CD4-positive, alpha-beta T cell treated with Interleukin-15 for 4 hours (primary cell): ENCODE measurements around the gene MAJIN.
A peak's percentile ranks its signal among the peaks of the same experiment; 100 is the strongest.
"Not testable (repeated sequence)": the region's sequence is repeated elsewhere in the genome, so short reads cannot be mapped to it uniquely, and the experiment has no call there.

Experiments
- DNase-seq: peaks from one replicate; pipeline ENCODE4 v3.0.0-alpha.2; 2020; ENCODE audit warnings: low spot score

Gene MAJIN, protein sequence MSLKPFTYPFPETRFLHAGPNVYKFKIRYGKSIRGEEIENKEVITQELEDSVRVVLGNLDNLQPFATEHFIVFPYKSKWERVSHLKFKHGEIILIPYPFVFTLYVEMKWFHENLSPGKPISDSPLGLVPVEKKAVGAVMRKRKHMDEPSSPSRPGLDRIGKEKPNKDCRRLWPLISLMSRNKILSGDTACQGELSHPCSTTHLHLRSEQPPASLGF

DNA sequence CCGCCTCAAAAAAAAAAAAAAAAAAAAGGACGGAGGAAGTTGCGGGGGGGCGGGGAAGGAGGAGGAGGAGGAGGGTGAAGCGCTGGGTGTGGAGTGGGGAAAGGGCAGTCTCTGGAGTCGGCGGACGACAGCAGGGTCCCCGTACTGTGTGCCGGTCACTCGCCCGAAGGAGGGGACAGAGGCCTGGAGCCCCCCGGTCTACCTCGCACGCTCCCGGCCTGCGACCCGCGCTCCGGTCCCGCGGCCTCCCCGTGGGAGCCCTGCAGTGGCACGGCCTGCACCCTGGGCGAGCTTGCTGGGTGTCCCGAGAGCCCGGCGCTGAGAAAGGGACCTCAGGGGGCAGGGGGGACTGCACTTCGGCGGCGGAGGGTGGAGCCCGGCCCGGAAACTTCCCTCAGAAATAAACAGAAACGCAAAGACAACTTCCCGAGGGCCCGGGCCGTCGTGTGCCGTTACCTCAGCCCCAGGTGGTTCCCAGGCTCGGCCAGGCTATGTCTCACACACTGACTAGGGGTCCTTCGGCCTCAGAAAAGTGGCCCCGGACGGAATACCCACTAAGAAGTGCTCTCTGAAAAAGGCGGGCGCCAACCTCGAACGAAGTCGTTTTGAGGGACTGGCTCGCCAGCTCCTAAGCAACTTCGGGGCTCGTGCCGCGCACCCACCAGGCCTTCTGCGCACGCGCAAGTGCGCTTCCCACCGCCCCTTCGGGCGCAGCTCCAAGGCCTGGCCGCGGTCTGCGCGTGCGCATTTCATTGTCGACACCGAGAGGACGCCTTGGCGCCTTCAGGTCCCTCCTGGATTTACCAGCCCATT, at the start of gene MAJIN:
MAJIN (minus strand) TSS at position 688 of the 813 bp plus-strand sequence. CDS start 12,703 bp downstream, outside the sequence.
- peak; percentile 90 for DNase-seq

GRCh38 chr11:65021509-65021908, 49.6 kb upstream of the MAJIN start:
- DNase-seq, result no peak

DNA sequence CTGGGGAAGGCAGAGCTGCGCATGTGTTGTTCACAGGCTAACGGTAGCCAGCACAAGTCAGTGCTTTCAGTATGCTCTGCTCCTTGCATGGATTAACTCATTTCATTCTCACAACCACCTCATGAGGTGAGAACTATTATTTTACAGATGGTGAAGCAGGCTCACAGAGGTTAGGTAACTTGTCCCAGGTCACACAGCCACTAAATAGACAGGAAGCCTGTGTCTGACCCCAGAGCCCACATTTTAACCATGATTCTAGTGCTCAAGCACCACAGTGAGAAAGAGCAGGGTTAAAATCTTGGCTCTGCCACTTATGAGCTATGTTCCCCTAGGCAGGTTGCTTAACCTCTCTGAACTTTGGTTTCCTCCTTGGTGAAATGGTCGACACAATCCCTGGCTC, 49.1 kb upstream of the MAJIN start:
- no peak for DNase-seq

GRCh38 chr11:65019824-65020223, 47.9 kb upstream of the MAJIN start:
- no peak for DNase-seq

DNA sequence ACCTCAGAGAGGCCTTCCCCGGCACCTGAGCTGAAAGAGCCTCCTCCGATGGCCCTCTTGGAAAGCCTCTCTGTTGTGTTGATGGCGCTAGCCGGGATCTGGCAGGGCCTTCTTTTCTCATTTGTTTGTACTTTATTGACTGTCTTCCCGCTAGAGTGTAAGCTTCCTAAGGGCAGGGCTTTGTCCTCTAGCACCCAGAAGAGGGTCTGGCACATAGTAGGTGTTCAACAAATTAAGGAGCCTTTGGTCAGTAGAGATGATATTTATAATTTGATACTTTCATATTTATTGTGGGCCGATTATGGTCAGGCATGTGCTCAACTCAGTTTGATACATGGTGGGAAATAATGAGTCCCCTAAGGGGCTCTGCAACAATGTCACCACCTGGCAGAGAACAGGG, 46.0 kb upstream of the MAJIN start:
- DNase-seq, result no peak

DNA sequence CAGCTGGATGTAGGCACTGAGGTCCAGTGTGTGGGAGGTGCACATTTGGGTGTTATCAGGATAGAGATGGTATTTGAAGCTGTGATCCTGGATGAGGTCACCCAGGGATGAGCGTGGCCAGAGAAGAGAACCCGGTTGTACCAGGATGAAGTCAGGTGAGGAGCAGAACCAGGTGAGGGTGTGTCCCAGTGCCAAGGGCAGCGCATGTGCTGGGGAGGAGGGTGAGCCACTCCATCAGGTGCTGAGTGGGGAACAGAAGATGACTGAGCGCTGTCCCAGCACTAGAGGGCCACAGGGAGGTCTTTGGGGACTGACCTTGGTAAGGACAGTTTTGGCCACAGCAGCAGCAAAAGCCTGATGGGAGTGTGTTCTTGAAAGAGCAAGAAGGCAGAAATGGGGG, 44.8 kb upstream of the MAJIN start:
- no peak for DNase-seq

- DNase-seq, result no peak
These were observed 42.9 kb upstream of the MAJIN start for GRCh38 chr11:65014726-65015227.

DNA sequence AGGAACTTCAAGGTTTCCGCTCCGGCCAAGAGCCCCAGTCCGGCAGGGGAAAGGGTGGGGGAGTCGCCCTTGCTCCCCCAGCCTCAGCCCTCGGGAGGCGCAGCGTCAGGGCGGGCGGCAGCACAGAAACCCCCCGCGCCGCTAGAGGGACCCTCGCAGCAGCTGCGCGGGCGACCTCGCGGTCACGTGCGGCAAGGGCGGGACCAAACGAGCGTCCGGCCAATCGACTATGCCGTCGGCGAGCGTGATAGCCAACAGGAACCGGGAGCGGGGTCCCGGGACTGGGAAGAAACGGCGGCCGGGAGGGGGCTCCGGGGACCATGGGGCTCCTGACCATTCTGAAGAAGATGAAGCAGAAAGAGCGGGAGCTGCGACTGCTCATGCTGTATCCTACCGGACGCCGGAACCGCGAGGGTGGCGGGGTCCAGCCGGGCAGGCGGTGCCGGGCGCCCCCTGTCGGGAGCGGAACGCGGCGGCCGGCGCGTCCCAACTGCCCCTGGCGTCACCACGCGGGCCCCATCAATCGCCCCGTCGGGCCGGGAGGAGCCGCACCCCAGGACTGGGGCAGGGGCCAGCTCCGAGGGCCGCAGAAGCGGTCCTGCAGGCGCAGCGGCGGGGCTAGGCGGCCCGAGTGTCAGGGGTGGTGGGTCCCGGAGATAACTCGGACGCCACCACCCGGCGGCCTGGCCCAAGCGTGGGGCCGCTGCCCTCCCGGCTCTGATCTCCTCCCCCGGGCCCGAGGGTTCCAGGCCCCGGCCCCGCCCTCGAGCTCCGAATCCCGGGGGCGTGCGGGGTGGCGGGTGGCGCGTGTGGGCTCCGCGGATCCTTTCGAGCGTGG, 42.2 kb upstream of the MAJIN start, which contains the start of gene ARL2:
ARL2 (plus strand) TSS at position 273 of the 838 bp plus-strand sequence; CDS start at position 321, 48 bp downstream.
- DNase-seq, result peak; percentile 88

DNA sequence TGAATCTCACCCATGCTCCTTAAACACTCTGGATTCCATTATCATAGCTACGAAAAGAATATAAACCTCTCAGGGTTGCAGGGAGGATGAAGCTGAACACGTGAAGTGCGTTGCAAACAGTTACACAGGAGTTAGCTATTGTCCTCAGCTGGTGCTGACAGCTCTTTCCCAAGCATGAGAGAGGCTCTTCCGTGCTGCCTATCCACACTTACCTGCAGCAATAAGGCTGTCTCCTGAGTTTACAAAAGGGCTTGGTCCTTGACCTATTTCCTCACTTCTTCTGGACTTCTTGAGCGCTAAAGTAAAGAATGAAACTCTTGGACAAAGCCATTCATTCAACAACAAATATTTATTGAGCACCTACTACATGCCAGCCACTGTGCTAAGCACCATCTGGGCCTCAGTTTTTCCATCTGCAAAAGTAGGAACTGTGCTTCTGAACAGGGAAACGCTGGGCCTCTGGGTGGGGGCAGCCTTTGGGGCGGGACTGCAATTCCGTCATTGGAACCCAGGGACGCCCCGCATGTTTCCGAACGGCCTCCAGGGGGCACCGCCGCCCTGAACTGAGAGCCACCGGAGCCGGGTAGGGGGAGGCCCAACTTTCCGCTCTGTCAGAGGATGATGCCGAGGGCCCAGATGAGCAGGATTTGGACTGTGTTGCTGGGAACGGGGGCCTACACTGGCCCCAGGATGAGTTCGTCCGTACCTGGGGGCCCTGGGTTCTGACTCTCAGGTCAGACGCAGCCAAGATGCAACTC, 41.4 kb upstream of the MAJIN start:
- DNase-seq, result peak; percentile 90

DNA sequence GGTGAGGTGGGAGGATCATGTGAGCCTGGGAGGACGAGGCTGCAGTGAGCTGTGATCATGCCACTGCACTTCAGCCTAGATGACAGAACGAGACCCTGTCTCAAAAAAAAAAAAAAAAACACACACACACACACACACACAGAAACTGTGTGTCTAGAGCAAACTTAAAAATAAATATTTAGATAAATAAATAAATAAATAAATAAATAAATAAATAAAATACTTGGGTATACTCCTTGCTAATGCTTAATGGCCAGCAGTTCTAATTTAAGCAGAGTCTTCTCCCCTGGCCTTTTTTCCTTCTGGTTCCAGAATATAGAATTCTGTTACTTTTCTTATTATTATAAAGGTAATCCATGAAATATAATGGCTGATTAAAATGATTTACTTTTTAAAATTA, 37.0 kb upstream of the MAJIN start:
- no peak for DNase-seq

GRCh38 chr11:65008016-65008415, 36.1 kb upstream of the MAJIN start:
- DNase-seq, result no peak

- not testable (repeated sequence) for DNase-seq
These were observed 32.1 kb upstream of the MAJIN start for GRCh38 chr11:65003968-65004367.

DNA sequence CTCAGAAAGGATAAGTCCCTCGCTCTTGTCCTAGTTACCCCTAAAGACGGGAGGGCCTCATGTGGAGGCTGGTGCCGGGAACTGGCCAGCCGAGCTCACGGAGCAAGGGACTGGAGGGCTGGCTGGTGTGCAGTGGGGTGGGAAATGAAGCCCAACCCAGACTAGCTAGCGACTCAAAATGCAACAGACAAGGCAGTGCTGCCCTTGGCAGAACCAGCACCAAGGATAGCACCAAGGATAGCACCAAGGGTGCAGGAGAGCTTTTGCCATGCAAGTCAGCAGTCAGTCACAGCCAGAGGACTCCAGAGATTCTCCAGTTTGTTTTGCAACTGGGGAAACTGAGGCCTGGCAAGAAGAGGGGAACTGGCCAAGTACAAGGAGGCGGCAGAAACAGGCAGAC, 31.4 kb upstream of the MAJIN start:
- no peak for DNase-seq

DNA sequence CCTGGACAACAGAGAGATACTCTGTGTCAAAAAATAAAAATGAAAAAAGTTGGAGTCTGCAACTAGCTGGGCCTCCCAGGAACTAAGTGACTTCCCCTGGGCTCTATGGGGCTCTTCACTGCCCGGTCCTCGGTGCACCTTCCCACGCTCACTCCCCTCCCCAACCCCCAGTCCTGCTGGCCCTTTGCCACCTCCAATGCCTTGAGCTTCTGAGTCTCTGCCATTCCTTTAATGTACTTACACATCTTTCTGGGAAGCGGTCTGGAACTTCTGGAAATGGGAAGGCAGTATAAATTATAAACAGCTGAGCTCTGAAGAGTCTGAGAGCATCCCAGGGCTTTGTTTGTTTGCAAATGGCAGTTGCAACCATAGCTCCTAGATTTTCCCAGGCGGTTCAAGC, 30.8 kb upstream of the MAJIN start:
- no peak for DNase-seq

DNA sequence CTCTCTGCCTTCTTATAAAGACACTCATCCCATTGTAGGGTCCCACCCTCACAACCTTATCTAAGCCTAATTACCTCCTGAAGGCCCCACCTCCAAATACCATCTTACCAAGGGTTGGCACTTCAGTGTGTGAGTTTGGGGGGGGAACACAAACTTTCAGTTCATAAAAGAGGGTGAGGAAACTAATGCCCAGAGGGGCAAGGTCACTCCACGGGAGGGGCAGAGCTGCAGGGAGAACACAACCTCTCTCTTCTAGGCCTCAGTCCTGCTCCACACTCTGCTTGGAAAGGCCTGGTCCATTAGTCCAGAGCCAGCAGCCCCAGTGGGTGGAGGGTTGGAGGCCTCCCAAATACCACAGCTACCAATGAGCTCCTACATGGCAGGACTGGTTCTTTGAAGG, 27.6 kb upstream of the MAJIN start:
- DNase-seq, result no peak

- DNase-seq, result peak; percentile 2
These were observed 27.0 kb upstream of the MAJIN start for GRCh38 chr11:64998690-64999431.

- no peak for DNase-seq
These were observed 26.2 kb upstream of the MAJIN start for GRCh38 chr11:64998141-64998540.

- DNase-seq, result no peak
These were observed 24.9 kb upstream of the MAJIN start, which contains the start of gene BATF2 for GRCh38 chr11:64996710-64997380. TSS of gene BATF2 (minus strand) at chr11:64996971. CDS start at chr11:64996914, 57 bp downstream.

GRCh38 chr11:64996327-64996709, 24.4 kb upstream of the MAJIN start:
- no peak for DNase-seq

- no peak for DNase-seq
These were observed 22.4 kb upstream of the MAJIN start for GRCh38 chr11:64994318-64994717.
